ENCODE data around the gene LINGO4. TPM values are rescaled to one million over a fixed set of nuclear protein-coding genes. Genes with fewer than 3 reads are reported as not detected.

The LINGO4 gene
- total RNA-seq, 4 donors from 2014 or later: 0.19 TPM; not detected in 3

DNA sequence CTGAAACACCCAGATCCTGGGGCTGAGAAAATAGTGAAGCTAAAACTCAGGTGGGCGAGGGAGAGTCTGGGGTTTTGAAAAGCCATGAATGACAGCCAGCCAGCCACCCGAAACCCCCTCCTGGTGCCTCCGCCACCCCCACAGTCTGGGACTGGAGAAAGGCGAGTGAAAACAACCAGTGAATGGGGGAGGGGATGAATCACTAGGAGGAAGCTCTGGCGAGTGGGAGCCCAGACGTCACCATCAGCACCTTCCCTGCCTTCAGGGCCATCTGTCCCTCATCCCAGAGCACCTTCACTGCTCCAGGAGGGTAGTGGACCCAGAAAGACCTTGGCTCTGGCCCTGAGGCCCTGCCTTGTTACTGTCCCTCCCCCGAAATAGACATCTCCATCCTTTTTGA, 17.2 kb upstream of the LINGO4 start:
- no peak for DNase-seq (ENCODE audit: low spot score)
- no peak for ATAC-seq (ENCODE audit: low FRiP score)
- TF ChIP-seq, protein P1, sequence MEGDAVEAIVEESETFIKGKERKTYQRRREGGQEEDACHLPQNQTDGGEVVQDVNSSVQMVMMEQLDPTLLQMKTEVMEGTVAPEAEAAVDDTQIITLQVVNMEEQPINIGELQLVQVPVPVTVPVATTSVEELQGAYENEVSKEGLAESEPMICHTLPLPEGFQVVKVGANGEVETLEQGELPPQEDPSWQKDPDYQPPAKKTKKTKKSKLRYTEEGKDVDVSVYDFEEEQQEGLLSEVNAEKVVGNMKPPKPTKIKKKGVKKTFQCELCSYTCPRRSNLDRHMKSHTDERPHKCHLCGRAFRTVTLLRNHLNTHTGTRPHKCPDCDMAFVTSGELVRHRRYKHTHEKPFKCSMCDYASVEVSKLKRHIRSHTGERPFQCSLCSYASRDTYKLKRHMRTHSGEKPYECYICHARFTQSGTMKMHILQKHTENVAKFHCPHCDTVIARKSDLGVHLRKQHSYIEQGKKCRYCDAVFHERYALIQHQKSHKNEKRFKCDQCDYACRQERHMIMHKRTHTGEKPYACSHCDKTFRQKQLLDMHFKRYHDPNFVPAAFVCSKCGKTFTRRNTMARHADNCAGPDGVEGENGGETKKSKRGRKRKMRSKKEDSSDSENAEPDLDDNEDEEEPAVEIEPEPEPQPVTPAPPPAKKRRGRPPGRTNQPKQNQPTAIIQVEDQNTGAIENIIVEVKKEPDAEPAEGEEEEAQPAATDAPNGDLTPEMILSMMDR (IDR thresholded peaks at IDR 0.05): no peak

DNA sequence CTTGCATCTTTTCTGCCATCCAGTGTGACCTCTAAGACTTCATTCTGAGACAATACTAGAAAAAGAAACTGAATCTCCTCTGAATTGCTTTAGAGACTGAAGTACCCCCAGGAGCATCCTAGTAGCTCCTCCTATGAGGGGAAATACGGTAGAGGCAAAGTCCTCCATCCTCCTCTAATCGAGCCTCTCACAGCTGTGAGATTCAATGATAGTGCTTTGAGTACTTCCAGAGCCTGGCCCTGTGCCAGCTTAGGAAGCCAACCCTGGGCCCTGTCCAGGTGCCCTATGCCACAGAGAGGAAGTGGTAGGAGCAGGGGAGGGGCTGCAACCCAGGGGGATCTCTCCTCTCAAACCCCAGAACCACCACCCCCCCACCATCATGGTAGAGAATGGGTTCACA, 15.7 kb upstream of the LINGO4 start:
- DNase-seq (ENCODE audit: low spot score) (no peak), ATAC-seq (ENCODE audit: low FRiP score) (no peak)
- TF ChIP-seq, protein P1 (IDR thresholded peaks at IDR 0.05): no peak

DNA sequence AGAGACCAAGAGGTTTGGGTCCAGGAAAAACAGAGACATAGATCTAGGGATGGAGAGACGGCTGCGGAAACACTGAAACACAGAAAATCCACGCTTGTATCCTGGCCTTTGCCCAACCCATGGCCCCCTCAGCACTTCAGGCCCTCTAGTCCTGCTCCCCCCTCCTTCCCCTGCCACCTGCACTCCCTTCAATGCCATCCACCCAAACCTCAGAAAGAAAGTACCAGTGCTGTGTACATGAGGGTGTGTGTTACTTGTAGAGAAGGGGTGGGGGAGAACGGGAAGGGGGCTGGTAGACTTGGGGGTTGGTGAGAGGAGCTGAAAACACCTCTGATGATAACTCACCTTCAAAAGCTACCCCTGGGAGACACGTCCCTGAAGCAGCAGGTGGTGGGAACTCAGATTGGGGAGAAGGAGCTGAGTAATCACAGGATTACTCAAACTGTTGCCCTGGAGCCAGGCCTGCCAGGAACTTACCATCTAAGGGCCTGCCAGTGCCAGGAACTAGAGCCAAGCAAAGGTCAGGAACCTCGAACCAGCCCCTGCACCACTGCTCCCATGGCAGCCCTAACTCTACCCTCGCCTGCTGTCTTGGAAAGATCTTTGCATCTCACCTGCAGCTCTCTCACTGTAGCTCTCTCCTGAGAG, 14.9 kb upstream of the LINGO4 start:
- DNase-seq (ENCODE audit: low spot score) (no peak), ATAC-seq (ENCODE audit: low FRiP score) (peak; percentile 82)
- TF ChIP-seq, protein P1 (IDR thresholded peaks at IDR 0.05): no peak

DNA sequence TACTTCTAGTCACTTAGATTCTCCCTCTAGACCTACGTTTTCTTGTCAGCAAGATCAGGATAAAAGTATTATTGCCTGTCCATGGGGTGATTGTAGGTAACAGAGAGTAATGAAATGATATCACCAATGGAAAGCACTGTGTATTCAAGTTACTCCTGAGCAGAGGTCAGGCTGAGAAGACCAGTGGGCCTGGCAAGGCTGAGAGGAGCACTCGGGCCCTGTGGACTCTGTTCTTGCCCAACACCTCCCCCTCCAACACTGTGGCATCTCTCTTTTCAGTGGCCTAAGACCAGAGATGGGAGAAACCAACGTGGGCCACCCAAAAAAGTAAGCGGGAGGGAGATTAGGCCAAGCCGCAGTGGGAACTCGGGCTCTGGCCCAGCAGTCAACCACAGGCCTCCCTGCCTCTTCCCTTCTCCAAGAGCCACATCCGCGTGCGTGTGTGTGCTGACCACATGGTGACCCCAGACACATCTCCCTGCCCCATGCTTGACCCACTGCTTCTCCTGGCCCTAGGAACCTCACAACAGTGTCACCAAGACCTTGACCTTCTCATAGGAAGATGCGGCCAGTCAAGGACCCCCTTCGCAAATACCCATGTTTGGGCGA, 14.1 kb upstream of the LINGO4 start:
- DNase-seq (ENCODE audit: low spot score) (no peak), ATAC-seq (ENCODE audit: low FRiP score) (no peak)
- TF ChIP-seq, protein P1 (IDR thresholded peaks at IDR 0.05): no peak

DNA sequence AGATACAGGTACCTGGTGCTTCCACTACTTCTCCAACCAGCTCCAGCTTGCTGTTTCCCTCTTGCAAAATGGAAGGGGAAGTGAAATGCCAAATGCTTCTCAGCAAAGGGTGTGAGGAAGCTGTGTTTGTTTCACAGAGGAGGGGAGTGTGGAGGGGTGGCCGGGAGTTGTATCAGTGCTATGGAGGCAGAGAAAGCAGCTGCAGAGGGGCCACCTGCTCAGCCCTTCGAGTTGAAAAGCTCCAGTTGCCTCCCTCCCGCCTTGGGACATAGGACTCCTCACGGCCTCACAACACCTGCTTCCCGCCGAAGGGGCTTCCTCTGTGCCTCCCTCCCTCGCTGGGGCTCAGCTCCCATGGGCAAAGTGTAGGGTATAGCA, 12.1 kb upstream of the LINGO4 start:
- TF ChIP-seq, protein P1 (IDR thresholded peaks at IDR 0.05): no peak
- no peak for ATAC-seq (ENCODE audit: low FRiP score)

DNA sequence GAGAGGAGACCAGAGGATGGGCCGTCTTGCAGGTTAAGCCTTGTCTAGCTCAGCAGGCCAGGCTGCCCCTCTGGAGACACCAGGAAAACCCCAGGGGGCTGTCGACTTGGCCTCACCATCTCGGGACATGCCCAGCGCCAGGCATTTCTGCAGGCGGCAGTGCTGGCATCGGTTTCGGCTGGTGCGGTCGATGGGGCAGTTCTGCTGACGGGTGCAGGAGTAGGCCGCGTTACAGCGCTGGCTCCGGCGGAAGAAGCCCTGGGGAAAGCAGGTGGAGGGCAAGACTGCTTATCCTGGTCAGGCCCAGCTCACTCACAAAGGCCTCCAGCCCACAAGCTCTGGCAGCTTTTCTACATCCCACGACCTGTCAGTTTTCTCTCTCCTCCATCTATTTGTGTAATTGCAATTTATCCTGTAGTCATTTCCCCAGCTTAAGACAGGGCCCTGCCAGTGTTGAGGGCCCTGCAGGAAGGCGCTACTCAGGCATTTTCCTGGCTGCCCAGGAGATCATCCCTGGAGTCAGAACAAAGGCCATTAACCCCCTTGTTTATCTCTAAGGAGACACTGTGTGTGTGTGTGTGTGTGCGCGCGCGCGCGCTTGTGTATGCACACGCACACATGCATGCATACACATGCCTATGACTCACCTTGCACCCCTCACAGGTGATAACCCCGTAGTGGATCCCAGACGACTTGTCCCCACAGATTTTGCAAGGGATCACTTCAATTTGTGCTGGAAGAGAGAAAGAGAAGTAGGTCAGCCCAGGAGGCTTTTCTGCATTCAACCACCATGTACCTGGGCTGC, 11.5 kb upstream of the LINGO4 start:
- DNase-seq (ENCODE audit: low spot score): no peak
- ATAC-seq (ENCODE audit: low FRiP score): no peak
- TF ChIP-seq, protein P1 (IDR thresholded peaks at IDR 0.05): no peak

More for the DNA sequence above, 12.1 kb upstream of the LINGO4 start:
- no peak for DNase-seq (ENCODE audit: low spot score)
